Activated CD8-positive, alpha-beta T cell treated with anti-CD3 and anti-CD28 coated beads, Interleukin-2, amount 10 ng/mL, durations not matched to agents 7 days and 5 days (primary cell): ENCODE data around the gene UST. TPM values are rescaled to one million over a fixed set of nuclear protein-coding genes. Genes with fewer than 3 reads are reported as not detected.

Source experiments
- ATAC-seq: fragments of 150-1000 bp; cut with Tn5 transposase; one replicate; pipeline ENCODE4 v1.10.0; 2021; ENCODE audit warnings: moderate library complexity
- CTCF ChIA-PET: fragments of 350-600 bp; sonication (Branson Sonifier 250); formaldehyde crosslinking; loops from one replicate; lab custom pipeline; 2021; ENCODE audit warnings: antibody characterized with exemption; lab: Charles Lee
- POLR2A ChIA-PET: fragments of 350-600 bp; sonication (Branson Sonifier 250); formaldehyde crosslinking; loops from one replicate; lab custom pipeline; 2021; ENCODE audit warnings: antibody characterized with exemption; lab: Charles Lee
- DNase-seq: peaks from one replicate; pipeline ENCODE4 v3.0.0-alpha.2; 2020
- H3K27ac Mint-ChIP-seq: one replicate; pipeline ENCODE4 v1.8.0; 2021; ENCODE audit warnings: mild to moderate bottlenecking, mixed read lengths
- H3K27me3 Mint-ChIP-seq: one replicate; pipeline ENCODE4 v1.8.0; 2021; ENCODE audit warnings: low read depth, mixed read lengths
- H3K36me3 Mint-ChIP-seq: one replicate; pipeline ENCODE4 v1.8.0; 2021; ENCODE audit warnings: low read depth, mixed read lengths
- H3K4me1 Mint-ChIP-seq: one replicate; pipeline ENCODE4 v1.8.0; 2021; ENCODE audit warnings: low read depth, mixed read lengths
- H3K4me3 Mint-ChIP-seq: one replicate; pipeline ENCODE4 v1.8.0; 2021; ENCODE audit warnings: mild to moderate bottlenecking, mixed read lengths
- H3K9me3 Mint-ChIP-seq: one replicate; pipeline ENCODE4 v1.8.0; 2022; ENCODE audit warnings: mixed read lengths; ENCODE audit not compliant: insufficient read depth
- total RNA-seq, 2 experiments: library from RNA; stranded (reverse); gene quantifications; one replicate each; pipeline ENCODE4 v1.2.3, GENCODE V29; 2021

Gene UST
- total RNA-seq, 2 experiments from 2014 or later = 0.16 to 0.42 TPM

GRCh38 chr6:148814869-148815268 is 68.0 kb downstream of the UST start:
- H3K9me3 Mint-ChIP-seq = peaks cover 3% of the 10 kb centered on the region
- H3K27me3 Mint-ChIP-seq = no peaks in the 10 kb centered on the region
- H3K36me3 Mint-ChIP-seq = no peaks in the 10 kb centered on the region
- DNase-seq = no peak
- no peaks in the 10 kb centered on the region for H3K4me1 Mint-ChIP-seq
- no peak for ATAC-seq
- H3K4me3 Mint-ChIP-seq = no peak overlapping the region
- ChIA-PET CTCF (interaction anchor here (1.6 kb wide), 1 partner anchor 14 kb away, joined by 3 read pairs; no protein-coding TSS in a partner anchor), POLR2A (no interaction called here)
- H3K27ac Mint-ChIP-seq = no peak overlapping the region

- Mint-ChIP-seq H3K9me3 (peaks cover 3% of the 10 kb centered on the region), H3K36me3 (no peaks in the 10 kb centered on the region), H3K4me3 (no peak overlapping the region), H3K27me3 (no peaks in the 10 kb centered on the region), H3K4me1 (no peaks in the 10 kb centered on the region), H3K27ac (no peak overlapping the region)
- POLR2A ChIA-PET = no interaction called here
- no peak for DNase-seq
- ATAC-seq = no peak
- CTCF ChIA-PET = no interaction called here
These were observed 69.3 kb downstream of the UST start for GRCh38 chr6:148816117-148816516.

- Mint-ChIP-seq H3K27ac (no peak overlapping the region), H3K4me1 (no peaks in the 10 kb centered on the region), H3K36me3 (no peaks in the 10 kb centered on the region), H3K27me3 (peaks cover 2% of the 10 kb centered on the region), H3K4me3 (no peak overlapping the region), H3K9me3 (peaks cover 3% of the 10 kb centered on the region)
- no peak for DNase-seq
- ChIA-PET POLR2A (no interaction called here), CTCF (no interaction called here)
- ATAC-seq = no peak
These were observed 70.9 kb downstream of the UST start for GRCh38 chr6:148817689-148818088.

DNA sequence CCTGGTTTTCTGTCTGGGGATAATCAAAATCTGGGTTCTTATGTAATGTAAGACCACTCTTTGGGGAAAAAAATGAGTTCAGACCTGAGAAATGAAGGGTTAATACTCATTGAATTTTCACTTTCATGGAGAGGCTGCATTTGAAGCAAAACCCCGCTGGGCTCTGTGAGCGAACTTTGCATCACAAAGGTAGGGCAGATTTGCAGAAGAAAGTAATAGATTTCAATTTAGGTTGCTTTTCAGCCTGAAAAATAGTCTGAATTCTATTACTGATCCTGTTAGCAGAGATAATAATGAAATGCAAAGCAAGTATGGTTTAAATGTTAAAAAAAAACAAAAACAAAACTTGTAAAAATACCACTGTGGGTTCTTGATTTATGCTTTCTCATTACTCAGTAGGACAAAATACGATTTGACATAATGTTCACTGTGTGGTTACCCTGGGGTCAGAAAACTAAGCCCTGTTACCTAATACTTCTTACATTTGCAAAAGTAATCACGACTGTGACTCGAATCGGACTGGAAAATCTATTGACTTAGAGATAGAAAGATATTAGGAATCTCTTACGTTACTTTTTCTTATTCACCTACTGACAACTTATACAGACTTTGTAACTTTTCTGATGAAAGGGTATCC is 72.2 kb downstream of the UST start:
- ChIA-PET CTCF (no interaction called here), POLR2A (no interaction called here)
- Mint-ChIP-seq H3K9me3 (peaks cover 3% of the 10 kb centered on the region), H3K4me1 (no peaks in the 10 kb centered on the region), H3K36me3 (no peaks in the 10 kb centered on the region), H3K27ac (no peak overlapping the region), H3K4me3 (no peak overlapping the region), H3K27me3 (peaks cover 6% of the 10 kb centered on the region)
- DNase-seq (no peak), ATAC-seq (no peak)

DNA sequence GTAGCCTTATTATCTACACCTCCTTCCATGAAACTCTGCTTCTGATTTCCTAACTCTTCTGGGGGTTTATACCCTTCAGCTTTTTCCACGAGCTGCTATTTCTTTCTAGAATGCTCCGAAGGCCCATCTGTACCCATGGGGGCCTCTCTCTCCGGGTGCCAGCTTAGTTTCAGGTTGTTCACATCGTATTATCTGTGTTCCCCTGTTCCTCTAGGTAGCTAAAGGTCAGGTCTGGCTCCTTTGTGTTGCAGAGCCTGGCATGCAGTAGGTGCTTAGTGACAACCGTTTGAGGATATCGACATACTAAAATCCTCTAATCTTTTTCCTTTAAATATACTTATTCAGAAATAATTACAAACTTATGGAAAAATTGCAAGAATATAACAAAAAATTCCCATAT is 73.0 kb downstream of the UST start:
- Mint-ChIP-seq H3K9me3 (peaks cover 2% of the 10 kb centered on the region), H3K4me1 (no peaks in the 10 kb centered on the region), H3K36me3 (no peaks in the 10 kb centered on the region), H3K27ac (no peak overlapping the region), H3K4me3 (no peak overlapping the region), H3K27me3 (peaks cover 8% of the 10 kb centered on the region)
- DNase-seq = no peak
- no peak for ATAC-seq
- ChIA-PET CTCF (no interaction called here), POLR2A (no interaction called here)

- no peak for ATAC-seq
- Mint-ChIP-seq H3K36me3 (no peaks in the 10 kb centered on the region), H3K4me1 (no peaks in the 10 kb centered on the region), H3K27me3 (peaks cover 8% of the 10 kb centered on the region), H3K9me3 (no peaks in the 10 kb centered on the region), H3K4me3 (no peak overlapping the region), H3K27ac (no peak overlapping the region)
- DNase-seq = no peak
- ChIA-PET CTCF (no interaction called here), POLR2A (no interaction called here)
These were observed 76.0 kb downstream of the UST start for GRCh38 chr6:148822819-148823218.

GRCh38 chr6:148824291-148824690 is 77.5 kb downstream of the UST start:
- Mint-ChIP-seq H3K36me3 (no peaks in the 10 kb centered on the region), H3K27ac (no peak overlapping the region), H3K4me3 (no peak overlapping the region), H3K9me3 (no peaks in the 10 kb centered on the region), H3K27me3 (peaks cover 8% of the 10 kb centered on the region), H3K4me1 (no peaks in the 10 kb centered on the region)
- CTCF ChIA-PET = no interaction called here
- ATAC-seq (no peak), DNase-seq (no peak)
- POLR2A ChIA-PET = no interaction called here

- H3K9me3 Mint-ChIP-seq = no peaks in the 10 kb centered on the region
- DNase-seq (no peak), ATAC-seq (no peak)
- ChIA-PET CTCF (no interaction called here), POLR2A (no interaction called here)
- no peak overlapping the region for H3K27ac Mint-ChIP-seq
- no peaks in the 10 kb centered on the region for H3K36me3 Mint-ChIP-seq
- H3K4me3 Mint-ChIP-seq = no peak overlapping the region
- peaks cover 8% of the 10 kb centered on the region for H3K27me3 Mint-ChIP-seq
- peaks cover 3% of the 10 kb centered on the region for H3K4me1 Mint-ChIP-seq
These were observed 78.1 kb downstream of the UST start for GRCh38 chr6:148824960-148825359.

DNA sequence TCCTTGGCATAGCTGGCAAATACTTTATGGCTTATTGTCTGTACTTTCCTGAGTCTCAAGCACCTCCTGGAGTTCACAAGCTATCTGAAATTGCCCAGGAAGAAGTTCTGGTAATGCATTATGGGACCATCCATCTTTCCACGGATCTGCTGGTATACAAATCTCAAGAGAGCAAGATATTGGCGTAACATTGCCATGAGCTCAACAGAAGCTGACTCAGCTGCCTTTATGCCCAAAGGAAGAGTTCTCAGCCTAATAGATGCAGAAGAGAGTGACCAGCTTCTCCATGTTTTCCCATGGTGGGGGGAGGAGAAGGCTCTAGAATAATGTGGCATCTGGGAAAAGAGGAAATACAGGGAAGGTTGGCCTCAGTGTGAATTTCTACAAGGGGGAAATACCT is 78.7 kb downstream of the UST start:
- ChIA-PET POLR2A (no interaction called here), CTCF (no interaction called here)
- ATAC-seq = no peak
- no peaks in the 10 kb centered on the region for H3K9me3 Mint-ChIP-seq
- H3K27ac Mint-ChIP-seq = no peak overlapping the region
- peaks cover 8% of the 10 kb centered on the region for H3K27me3 Mint-ChIP-seq
- no peaks in the 10 kb centered on the region for H3K36me3 Mint-ChIP-seq
- no peak for DNase-seq
- H3K4me3 Mint-ChIP-seq = no peak overlapping the region
- H3K4me1 Mint-ChIP-seq = peaks cover 7% of the 10 kb centered on the region

DNA sequence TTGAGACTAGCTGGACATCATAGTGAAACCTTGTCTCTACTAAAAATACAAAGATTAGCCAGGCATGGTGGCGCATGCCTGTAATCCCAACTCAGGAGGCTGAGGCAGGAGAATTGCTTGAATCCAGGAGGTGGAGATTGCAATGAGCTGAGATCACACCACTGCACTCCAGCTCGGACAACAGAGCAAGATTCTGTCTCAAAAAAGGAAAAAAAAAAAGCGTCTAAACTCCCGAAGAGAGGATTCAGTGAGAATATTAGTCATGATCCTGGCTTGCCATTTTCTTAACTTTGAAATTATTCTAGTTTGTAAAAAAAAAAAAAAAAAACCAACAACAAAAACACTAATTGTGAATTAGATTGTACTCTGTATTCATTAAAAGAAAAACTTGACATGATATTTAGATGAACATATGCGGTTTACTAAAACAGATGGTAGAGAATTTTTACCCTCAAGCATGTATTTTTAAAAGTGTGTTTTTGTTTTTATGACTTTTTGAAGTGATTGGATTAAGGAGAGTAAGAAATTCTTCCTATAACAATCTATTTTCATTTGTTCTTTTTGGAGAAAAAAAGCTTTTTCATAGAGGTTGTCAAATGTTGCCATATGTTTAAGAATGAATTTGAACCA is 80.7 kb downstream of the UST start:
- ATAC-seq = no peak
- no peaks in the 10 kb centered on the region for H3K36me3 Mint-ChIP-seq
- H3K27ac Mint-ChIP-seq = no peak overlapping the region
- H3K4me1 Mint-ChIP-seq = peaks cover 13% of the 10 kb centered on the region
- DNase-seq = no peak
- CTCF ChIA-PET = no interaction called here
- POLR2A ChIA-PET = no interaction called here
- no peak overlapping the region for H3K4me3 Mint-ChIP-seq
- H3K9me3 Mint-ChIP-seq = no peaks in the 10 kb centered on the region
- H3K27me3 Mint-ChIP-seq = peaks cover 6% of the 10 kb centered on the region

DNA sequence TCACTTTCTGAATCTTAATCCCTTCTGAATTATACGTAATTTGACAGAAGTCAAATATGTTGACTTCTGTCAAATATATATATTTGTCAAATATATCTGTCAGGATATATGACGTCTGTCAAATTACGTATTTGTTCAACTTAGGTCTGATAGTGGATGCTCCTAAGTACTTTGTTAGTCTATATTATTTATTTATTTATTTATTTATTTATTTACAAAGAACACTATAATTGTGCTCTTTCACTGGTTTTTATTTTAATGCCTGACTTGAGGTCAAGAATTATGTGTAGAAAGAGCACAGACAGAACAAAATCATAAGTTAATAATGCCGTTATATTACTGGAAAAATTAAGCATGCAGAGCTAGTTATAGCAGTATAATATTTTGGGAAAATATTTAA is 81.2 kb downstream of the UST start:
- ATAC-seq = no peak

DNA sequence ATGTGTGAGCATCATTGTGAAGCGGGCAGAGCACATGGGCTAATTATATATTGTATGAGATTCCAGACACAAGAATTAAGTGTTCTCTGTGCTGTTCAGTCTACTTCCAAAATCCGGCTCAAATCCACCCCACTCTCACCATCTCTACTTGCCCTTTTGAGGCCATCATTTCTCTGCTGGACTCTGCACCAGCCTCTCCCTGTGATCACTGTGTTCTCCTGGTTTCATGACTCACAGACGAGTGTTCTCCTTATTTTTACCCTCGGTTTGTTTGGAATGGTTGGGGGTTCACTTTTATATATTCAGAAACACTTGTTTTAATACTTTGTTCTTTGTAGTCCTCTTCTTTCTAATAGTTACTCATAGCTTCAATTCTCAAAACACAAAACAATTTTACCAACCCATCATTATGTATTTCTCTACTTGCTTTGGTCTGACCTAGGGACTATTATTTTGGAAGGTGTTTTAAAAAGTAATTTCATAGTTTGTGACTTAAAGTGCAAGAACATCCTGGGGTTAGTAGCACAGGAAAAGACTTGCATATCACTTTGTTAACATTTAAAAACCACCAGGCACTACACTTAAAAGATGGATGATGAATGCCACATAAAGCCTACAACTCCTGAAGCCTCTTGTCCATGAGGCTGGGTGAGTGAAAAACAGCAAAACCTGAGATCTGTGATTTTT is 82.7 kb downstream of the UST start:
- Mint-ChIP-seq H3K27ac (no peak overlapping the region), H3K4me1 (peaks cover 13% of the 10 kb centered on the region), H3K36me3 (no peaks in the 10 kb centered on the region), H3K9me3 (no peaks in the 10 kb centered on the region), H3K4me3 (no peak overlapping the region), H3K27me3 (no peaks in the 10 kb centered on the region)
- DNase-seq (no peak), ATAC-seq (no peak)
- ChIA-PET CTCF (no interaction called here), POLR2A (no interaction called here)

More for the DNA sequence above, 81.2 kb downstream of the UST start:
- H3K4me1 Mint-ChIP-seq = peaks cover 13% of the 10 kb centered on the region
- peaks cover 4% of the 10 kb centered on the region for H3K27me3 Mint-ChIP-seq
- no peaks in the 10 kb centered on the region for H3K9me3 Mint-ChIP-seq
- CTCF ChIA-PET = no interaction called here
- no peaks in the 10 kb centered on the region for H3K36me3 Mint-ChIP-seq
- H3K4me3 Mint-ChIP-seq = no peak overlapping the region
- DNase-seq = no peak
- POLR2A ChIA-PET = no interaction called here
- no peak overlapping the region for H3K27ac Mint-ChIP-seq
